GM12878 (cell line): ENCODE measurements around the gene OR1J2. TPM values are rescaled to one million over a fixed set of nuclear protein-coding genes. Genes with fewer than 3 reads are reported as not detected.

Experiments
- ATAC-seq: fragments of 200-7000 bp; cut with Tn5 transposase; 3 replicates; pipeline ENCODE4 v1.9.1; 2020; ENCODE audit warnings: mild to moderate bottlenecking, moderate library complexity
- BruUV-seq: library from RNA; stranded (reverse); fragments of 400-500 nt; replicated peaks from 2 replicates; lab custom pipeline; 2021; lab: Mats Ljungman, UMichigan
- CTCF ChIA-PET: fragments of 300-600 bp; sonication (Branson Sonifier 250); formaldehyde crosslinking; extraction: SDS; loops from one replicate; lab custom pipeline; 2021; ENCODE audit warnings: inconsistent platforms; lab: Yijun Ruan, JAX
- POLR2A ChIA-PET: fragments of 350-600 bp; formaldehyde crosslinking; extraction: SDS; loops from one replicate; lab custom pipeline; 2021; ENCODE audit warnings: inconsistent platforms; lab: Charles Lee
- RAD21 ChIA-PET: fragments of 300-600 bp; sonication (Branson Sonifier 250); formaldehyde crosslinking; loops from one replicate; lab custom pipeline; 2023; ENCODE audit warnings: antibody characterized with exemption; ENCODE audit not compliant: unreplicated experiment; lab: Charles Lee
- SMC1A ChIA-PET: fragments of 300-600 bp; sonication (Branson Sonifier 250); formaldehyde crosslinking; loops from one replicate; lab custom pipeline; 2023; ENCODE audit not compliant: unreplicated experiment, uncharacterized antibody; lab: Charles Lee
- DNase-seq: peaks from one replicate; pipeline ENCODE4 v3.0.0-alpha.2; 2011; ENCODE audit warnings: low read depth, low spot score
- FAIRE-seq: peaks from 3 replicates; lab custom pipeline; 2011; peaks lifted over from hg19 to GRCh38; lab: Jason Lieb, UNC
- H2AFZ ChIP-seq: 2 replicates; pipeline ENCODE4 v1.6.0; 2011; ENCODE audit warnings: low read depth, low read length, control low read depth; ENCODE audit not compliant: control insufficient read depth
- H3K27ac ChIP-seq: 2 replicates; pipeline ENCODE4 v1.5.1; 2011; ENCODE audit warnings: control low read depth; ENCODE audit not compliant: control insufficient read depth, insufficient read depth
- H3K27me3 ChIP-seq, 2 experiments: replicated peaks in 1 of 2; 2 replicates each; pipeline versions ENCODE4 v1.6.0 to v1.6.1; 2011; ENCODE audit warnings: low read length in 1 of 2; ENCODE audit not compliant: control insufficient read depth in 2 of 2, insufficient read depth in 2 of 2
- H3K36me3 ChIP-seq, 2 experiments: 2 replicates each; pipeline ENCODE4 v1.5.1; 2011; ENCODE audit warnings: low read length in 1 of 2; ENCODE audit not compliant: control insufficient read depth in 2 of 2, insufficient read depth in 2 of 2
- H3K4me1 ChIP-seq: 2 replicates; pipeline ENCODE4 v1.6.1; 2011; ENCODE audit warnings: mild to moderate bottlenecking, low read length, moderate library complexity, mixed read lengths; ENCODE audit not compliant: control insufficient read depth, insufficient read depth
- H3K4me2 ChIP-seq: 2 replicates; pipeline ENCODE4 v1.6.0; 2011; ENCODE audit warnings: control low read depth; ENCODE audit not compliant: control insufficient read depth, insufficient read depth
- H3K4me3 ChIP-seq: fragments of 200-600 bp; sonication (generic); 2 replicates; pipeline ENCODE4 v1.5.1; 2016
- H3K79me2 ChIP-seq: 2 replicates; pipeline ENCODE4 v1.6.0; 2011; ENCODE audit warnings: low read length; ENCODE audit not compliant: control insufficient read depth, insufficient read depth
- H3K9ac ChIP-seq: 2 replicates; pipeline ENCODE4 v1.8.0; 2011; ENCODE audit warnings: low read length, control low read depth, mixed read lengths; ENCODE audit not compliant: control insufficient read depth, insufficient read depth
- H3K9me3 ChIP-seq: replicated peaks from 3 replicates; pipeline ENCODE4 v1.5.1; 2011; ENCODE audit warnings: mild to moderate bottlenecking, low read length; ENCODE audit not compliant: control insufficient read depth, insufficient read depth
- H4K20me1 ChIP-seq: 2 replicates; pipeline ENCODE4 v1.6.0; 2011; ENCODE audit not compliant: control insufficient read depth, insufficient read depth
- ASH2L ChIP-seq: fragments of 300-600, 200-600 bp; sonication (generic); IDR thresholded peaks from 2 replicates; pipeline ENCODE4 v1.6.1; 2017; ENCODE audit warnings: low read depth, mild to moderate bottlenecking, borderline replicate concordance
- CBFB ChIP-seq: IDR thresholded peaks from 2 replicates; pipeline ENCODE4 v1.6.1; 2016; ENCODE audit warnings: antibody characterized with exemption, low read depth
- CHD4 ChIP-seq: fragments of 200-600 bp; sonication (generic); IDR thresholded peaks from 2 replicates; pipeline ENCODE4 v1.6.1; 2016; ENCODE audit warnings: mild to moderate bottlenecking
- CREM ChIP-seq: IDR thresholded peaks from 2 replicates; pipeline ENCODE4 v1.6.1; 2014; ENCODE audit warnings: antibody characterized with exemption, low read depth
- KAT2A ChIP-seq: conservative IDR thresholded peaks from 2 replicates; pipeline ENCODE4 v1.6.1; 2011; ENCODE audit warnings: low read depth, low read length; ENCODE audit not compliant: control insufficient read depth
- LARP7 ChIP-seq: fragments of 450-650 bp; IDR thresholded peaks from 2 replicates; pipeline ENCODE4 v1.6.1; 2017; ENCODE audit warnings: mild to moderate bottlenecking
- PKNOX1 ChIP-seq: fragments of 450-650 bp; IDR thresholded peaks from 2 replicates; pipeline ENCODE4 v1.6.1; 2016; ENCODE audit warnings: mild to moderate bottlenecking
- REST ChIP-seq: IDR thresholded peaks from 2 replicates; pipeline ENCODE4 v1.6.1; 2012; ENCODE audit warnings: mild to moderate bottlenecking, low read depth, low read length
- SUZ12 ChIP-seq: fragments of 200-600 bp; sonication (generic); IDR thresholded peaks from one replicate; pipeline ENCODE4 v1.6.1; 2018; ENCODE audit warnings: antibody characterized with exemption, mild to moderate bottlenecking; ENCODE audit not compliant: unreplicated experiment
- WRNIP1 ChIP-seq: IDR thresholded peaks from 2 replicates; pipeline ENCODE4 v1.6.1; 2011; ENCODE audit warnings: low read depth, low read length, improper control_type of control experiment, borderline replicate concordance
- WGBS: methylation state at CpG from one replicate; pipeline ENCODE4 v1.1.6; 2016; ENCODE audit warnings: low lambda C conversion rate; ENCODE audit not compliant: insufficient replicate concordance, insufficient coverage; ENCODE audit errors: missing lambda C conversion rate; 5-methylcytosine and 5-hydroxymethylcytosine counted together
- in situ Hi-C: fragments of 300-500 bp; cut with MboI; formaldehyde crosslinking; loops from 9 replicates; pipeline ENCODE4 v1.14.3; 2018; ENCODE audit warnings: mixed read lengths
- intact Hi-C: fragments of 100-400 bp; cut with micrococcal nuclease; formaldehyde crosslinking; loops from one replicate; pipeline ENCODE4 v1.14.2; 2022; ENCODE audit not compliant: unreplicated experiment
- polyA plus RNA-seq, 11 experiments: library from polyadenylated mRNA; depleted of rRNA in 4 of 11; unstranded in 6 of 11; stranded (reverse) in 5 of 11; fragments of >200 nt; fragmentation: Nextera tagmentation in 4 of 11; fragmentation: Illumina TruSeq in 1 of 11; extraction: Ambion mirVana in 4 of 11; extraction: Trizol in 1 of 11; gene quantifications; 1 replicate in 1 of 11; 2 replicates in 10 of 11; pipeline versions ENCODE4 v1.2.1 to v1.2.3, GENCODE V29; 2011 to 2016; ENCODE audit warnings: inconsistent platforms in 2 of 11, missing spikeins in 2 of 11, low read depth in 1 of 11
- total RNA-seq, 4 experiments: library from RNA; depleted of rRNA in 3 of 4; stranded (reverse); fragments of >200 nt in 3 of 4; fragmentation: Illumina TruSeq in 1 of 4; extraction: Trizol in 1 of 4; gene quantifications; 2 replicates each; pipeline versions ENCODE4 v1.2.1 to v1.2.3, GENCODE V29; 2013 to 2021

OR1J2 gene
- total and polyA plus RNA-seq, 10 of the 15 experiments (the other 5 are each of a cell fraction or from before 2014, with no cell fraction given), result 0.07 TPM; not detected in 9

GRCh38 chr9:122526602-122527001 is 16.0 kb downstream of the OR1J2 start:
- H4K20me1 ChIP-seq, result no peaks in the 10 kb centered on the region
- H3K9me3 ChIP-seq, result no peaks in the 10 kb centered on the region
- BruUV-seq, result no TSS peak
- no peaks in the 10 kb centered on the region for H3K36me3 ChIP-seq
- RAD21 ChIA-PET, result no interaction called here
- H3K9ac ChIP-seq, result no peak overlapping the region
- DNase-seq (no peak), FAIRE-seq (no peak), ATAC-seq (no peak)
- in situ Hi-C loops (no loop called here), intact Hi-C loops (no loop called here)
- WGBS, result 19% methylated on average over 10 of the region's 10 CpGs
- H3K27me3 ChIP-seq, result no peaks in the 10 kb centered on the region
- no peak overlapping the region for H3K4me3 ChIP-seq
- no peak overlapping the region for H3K4me2 ChIP-seq
- H3K79me2 ChIP-seq, result no peaks in the 10 kb centered on the region
- SMC1A ChIA-PET, result no interaction called here
- H3K27ac ChIP-seq, result no peak overlapping the region
- H2AFZ ChIP-seq, result no peak overlapping the region
- TF ChIP-seq CREM (no peak), PKNOX1 (no peak), KAT2A (no peak), REST (no peak), CBFB (no peak), WRNIP1 (no peak), ASH2L (no peak), LARP7 (no peak), CHD4 (no peak), SUZ12 (no peak)
- H3K4me1 ChIP-seq, result no peaks in the 10 kb centered on the region
- POLR2A ChIA-PET, result no interaction called here
- CTCF ChIA-PET, result interaction anchor here (0.6 kb wide), 1 partner anchor 488 kb away, joined by 3 read pairs; no protein-coding TSS in a partner anchor
